KOPT-K1 (cell line): ENCODE data around the gene GOLGB1.
A peak's percentile ranks its signal among the peaks of the same experiment; 100 is the strongest.
"Not testable (repeated sequence)": the region's sequence is repeated elsewhere in the genome, so short reads cannot be mapped to it uniquely, and the experiment has no call there.

Experiments used
- H3K27ac ChIP-seq: fragments of 200-600 bp; sonication (generic); 2 replicates; pipeline ENCODE4 v1.5.1; 2016; ENCODE audit warnings: antibody characterized with exemption, mild to moderate bottlenecking, low read depth, low read length; ENCODE audit not compliant: poor library complexity, severe bottlenecking
- H3K36me3 ChIP-seq: fragments of 200-600 bp; sonication (generic); 2 replicates; pipeline ENCODE4 v1.5.1; 2017; ENCODE audit warnings: antibody characterized with exemption, mild to moderate bottlenecking, low read length, moderate library complexity; ENCODE audit not compliant: insufficient read depth
- H3K9me3 ChIP-seq: fragments of 200-600 bp; sonication (generic); 2 replicates; pipeline ENCODE4 v1.5.1; 2017; ENCODE audit warnings: antibody characterized with exemption, low read length, mild to moderate bottlenecking; ENCODE audit not compliant: insufficient read depth, poor library complexity, severe bottlenecking

GOLGB1 gene, protein sequence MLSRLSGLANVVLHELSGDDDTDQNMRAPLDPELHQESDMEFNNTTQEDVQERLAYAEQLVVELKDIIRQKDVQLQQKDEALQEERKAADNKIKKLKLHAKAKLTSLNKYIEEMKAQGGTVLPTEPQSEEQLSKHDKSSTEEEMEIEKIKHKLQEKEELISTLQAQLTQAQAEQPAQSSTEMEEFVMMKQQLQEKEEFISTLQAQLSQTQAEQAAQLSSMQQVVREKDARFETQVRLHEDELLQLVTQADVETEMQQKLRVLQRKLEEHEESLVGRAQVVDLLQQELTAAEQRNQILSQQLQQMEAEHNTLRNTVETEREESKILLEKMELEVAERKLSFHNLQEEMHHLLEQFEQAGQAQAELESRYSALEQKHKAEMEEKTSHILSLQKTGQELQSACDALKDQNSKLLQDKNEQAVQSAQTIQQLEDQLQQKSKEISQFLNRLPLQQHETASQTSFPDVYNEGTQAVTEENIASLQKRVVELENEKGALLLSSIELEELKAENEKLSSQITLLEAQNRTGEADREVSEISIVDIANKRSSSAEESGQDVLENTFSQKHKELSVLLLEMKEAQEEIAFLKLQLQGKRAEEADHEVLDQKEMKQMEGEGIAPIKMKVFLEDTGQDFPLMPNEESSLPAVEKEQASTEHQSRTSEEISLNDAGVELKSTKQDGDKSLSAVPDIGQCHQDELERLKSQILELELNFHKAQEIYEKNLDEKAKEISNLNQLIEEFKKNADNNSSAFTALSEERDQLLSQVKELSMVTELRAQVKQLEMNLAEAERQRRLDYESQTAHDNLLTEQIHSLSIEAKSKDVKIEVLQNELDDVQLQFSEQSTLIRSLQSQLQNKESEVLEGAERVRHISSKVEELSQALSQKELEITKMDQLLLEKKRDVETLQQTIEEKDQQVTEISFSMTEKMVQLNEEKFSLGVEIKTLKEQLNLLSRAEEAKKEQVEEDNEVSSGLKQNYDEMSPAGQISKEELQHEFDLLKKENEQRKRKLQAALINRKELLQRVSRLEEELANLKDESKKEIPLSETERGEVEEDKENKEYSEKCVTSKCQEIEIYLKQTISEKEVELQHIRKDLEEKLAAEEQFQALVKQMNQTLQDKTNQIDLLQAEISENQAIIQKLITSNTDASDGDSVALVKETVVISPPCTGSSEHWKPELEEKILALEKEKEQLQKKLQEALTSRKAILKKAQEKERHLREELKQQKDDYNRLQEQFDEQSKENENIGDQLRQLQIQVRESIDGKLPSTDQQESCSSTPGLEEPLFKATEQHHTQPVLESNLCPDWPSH (N-terminal part only)

GRCh38 chr3:121749276-121750086 lies at the start of gene GOLGB1:
Gene GOLGB1 (minus strand): TSS chr3:121749741. CDS start chr3:121730971, 18,770 bp downstream.
- peak within 1 kb of the TSS; percentile 63 for H3K27ac ChIP-seq
- H3K36me3 ChIP-seq: no peaks in the 10 kb centered on the region
- H3K9me3 ChIP-seq: no peaks in the 10 kb centered on the region

- Histone ChIP-seq H3K36me3 (peaks cover 96% of the 10 kb centered on the region), H3K9me3 (no peaks in the 10 kb centered on the region), H3K27ac (no peak overlapping the region)
Observed at GRCh38 chr3:121796970-121797369, 47.4 kb upstream of the GOLGB1 start.

DNA sequence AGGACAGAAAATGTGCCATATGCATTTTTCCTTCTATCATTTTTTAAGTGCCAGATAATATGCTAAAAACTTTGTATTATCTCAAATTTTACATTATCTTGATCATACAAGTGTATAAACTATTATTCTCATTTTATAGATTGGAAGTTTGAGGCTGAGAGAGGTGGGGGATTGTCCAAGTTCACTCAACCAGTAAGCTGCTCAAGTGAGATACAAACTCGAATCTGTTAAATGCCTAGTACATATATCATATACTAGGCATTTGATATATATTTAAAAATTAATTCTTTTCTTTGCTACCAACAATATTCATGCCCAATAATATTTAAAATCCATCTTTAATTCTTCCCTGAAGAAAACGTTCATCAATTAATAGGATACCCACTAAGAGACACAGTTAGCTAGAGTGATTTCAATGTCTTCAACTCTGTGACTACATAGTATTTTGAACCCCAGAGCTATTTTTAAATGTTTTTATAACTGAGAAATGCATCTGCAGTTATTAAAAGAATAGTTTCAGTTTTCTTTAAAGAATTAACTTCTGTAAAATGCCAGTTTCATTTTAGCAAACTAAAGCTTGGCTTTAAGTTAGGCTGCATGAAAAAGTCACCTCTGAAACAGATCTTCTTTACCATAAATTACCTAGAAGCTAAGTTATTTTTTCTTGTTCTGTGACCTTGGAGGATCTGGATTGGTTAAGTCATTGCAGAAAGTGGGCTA lies 44.9 kb upstream of the GOLGB1 start:
- H3K36me3 ChIP-seq: peaks cover 97% of the 10 kb centered on the region
- H3K27ac ChIP-seq: no peak overlapping the region

GRCh38 chr3:121793078-121793477 lies 43.5 kb upstream of the GOLGB1 start:
- Histone ChIP-seq H3K9me3 (no peaks in the 10 kb centered on the region), H3K27ac (no peak overlapping the region), H3K36me3 (peaks cover 97% of the 10 kb centered on the region)

More for the DNA sequence above, 44.9 kb upstream of the GOLGB1 start:
- no peaks in the 10 kb centered on the region for H3K9me3 ChIP-seq

DNA sequence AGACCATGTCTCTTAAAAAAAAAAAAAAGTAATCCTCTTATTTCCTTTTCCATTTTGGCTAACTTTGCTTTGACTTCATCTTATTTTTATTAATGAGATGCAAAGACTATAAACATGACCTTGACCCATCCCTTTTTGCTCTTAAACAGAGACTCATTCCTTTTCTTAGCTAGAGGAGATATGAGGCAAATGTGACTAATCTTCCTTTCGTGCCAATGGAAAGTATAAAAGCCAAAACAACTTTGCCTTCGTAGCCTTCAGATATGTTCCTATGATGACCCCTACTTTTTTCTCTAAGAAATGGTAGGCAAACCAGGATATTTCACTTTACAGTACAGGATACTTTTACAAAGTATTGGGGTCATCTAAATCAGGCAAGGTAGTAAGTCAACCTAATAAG lies 36.9 kb upstream of the GOLGB1 start:
- Histone ChIP-seq H3K36me3 (peaks cover 99% of the 10 kb centered on the region), H3K9me3 (no peaks in the 10 kb centered on the region), H3K27ac (no peak overlapping the region)

DNA sequence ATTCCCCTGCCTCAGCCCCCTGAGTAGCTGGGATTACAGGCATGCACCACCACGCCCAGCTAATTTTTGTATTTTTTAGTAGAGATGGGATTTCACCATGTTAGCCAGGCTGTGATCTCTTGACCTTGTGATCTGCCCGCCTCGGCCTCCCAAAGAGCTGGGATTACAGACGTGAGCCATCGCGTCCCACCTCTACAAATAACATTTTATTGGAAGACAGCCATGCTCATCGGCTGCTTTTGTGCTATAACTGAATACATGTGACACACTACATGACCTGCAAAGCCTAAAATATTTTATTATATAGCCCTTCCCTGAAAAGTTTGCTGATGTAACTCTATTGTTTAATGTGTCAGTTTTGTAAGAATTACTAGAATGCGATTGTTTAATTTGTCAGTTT lies 33.2 kb upstream of the GOLGB1 start:
- not testable (repeated sequence) for H3K9me3 ChIP-seq, H3K27ac ChIP-seq
- peaks cover 100% of the 10 kb centered on the region for H3K36me3 ChIP-seq

DNA sequence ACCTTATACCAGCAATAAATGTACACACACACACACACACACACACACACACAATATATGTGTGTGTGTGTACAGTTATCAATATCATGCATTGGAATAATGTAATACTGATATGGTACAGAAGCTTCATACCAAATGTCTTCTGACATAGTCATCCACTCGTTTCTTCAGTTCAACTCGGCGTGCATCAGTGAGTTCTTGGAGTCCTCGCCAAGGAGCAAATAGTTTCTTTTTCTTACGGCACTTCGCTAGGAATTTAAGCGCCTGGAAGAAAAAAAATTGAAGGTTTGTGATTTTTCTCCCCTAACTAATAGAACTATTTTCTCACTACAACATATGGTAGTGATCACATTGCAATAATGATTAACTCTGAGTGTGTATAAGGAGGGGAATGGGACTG lies 32.1 kb upstream of the GOLGB1 start:
- H3K27ac ChIP-seq: no peak overlapping the region
- H3K36me3 ChIP-seq: peaks cover 100% of the 10 kb centered on the region
- no peaks in the 10 kb centered on the region for H3K9me3 ChIP-seq

DNA sequence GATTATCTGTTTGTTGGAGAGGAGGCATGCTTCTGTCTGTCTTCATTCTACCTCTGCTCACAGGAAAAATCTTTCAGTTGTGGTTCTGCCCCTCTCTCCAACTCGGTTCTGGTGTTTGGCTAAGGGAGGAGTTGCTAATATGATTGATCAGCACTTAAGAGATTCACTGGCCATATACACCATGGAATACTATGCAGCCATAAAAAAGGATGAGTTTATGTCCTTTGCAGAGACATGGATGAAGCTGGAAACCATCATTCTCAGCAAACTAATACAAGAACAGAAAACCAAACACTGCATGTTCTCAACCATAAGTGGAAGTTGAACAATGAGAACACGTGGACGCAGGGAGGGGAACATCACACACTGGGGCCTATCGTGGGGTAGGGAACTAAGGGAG lies 25.6 kb upstream of the GOLGB1 start:
- H3K9me3 ChIP-seq, H3K27ac ChIP-seq: not testable (repeated sequence)
- peaks cover 100% of the 10 kb centered on the region for H3K36me3 ChIP-seq

DNA sequence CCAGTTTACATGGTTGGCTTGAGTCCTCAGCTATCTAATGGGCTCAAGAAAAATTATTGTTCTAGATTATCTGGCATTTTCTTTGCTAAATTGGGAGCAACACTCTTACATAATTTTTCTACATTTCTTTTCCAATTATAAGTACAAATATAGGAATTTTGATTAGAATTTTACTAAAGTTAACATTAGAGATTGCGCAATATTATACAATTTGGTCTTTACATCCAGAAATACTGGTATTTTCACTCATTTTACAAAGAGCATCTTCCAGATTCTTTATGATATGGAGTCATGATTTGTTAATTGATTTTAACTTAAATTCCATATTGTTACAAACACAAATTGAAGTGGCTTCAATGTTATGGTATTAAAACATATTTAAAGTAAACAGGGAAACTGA lies 19.7 kb upstream of the GOLGB1 start:
- Histone ChIP-seq H3K9me3 (no peaks in the 10 kb centered on the region), H3K27ac (no peak overlapping the region), H3K36me3 (peaks cover 77% of the 10 kb centered on the region)

DNA sequence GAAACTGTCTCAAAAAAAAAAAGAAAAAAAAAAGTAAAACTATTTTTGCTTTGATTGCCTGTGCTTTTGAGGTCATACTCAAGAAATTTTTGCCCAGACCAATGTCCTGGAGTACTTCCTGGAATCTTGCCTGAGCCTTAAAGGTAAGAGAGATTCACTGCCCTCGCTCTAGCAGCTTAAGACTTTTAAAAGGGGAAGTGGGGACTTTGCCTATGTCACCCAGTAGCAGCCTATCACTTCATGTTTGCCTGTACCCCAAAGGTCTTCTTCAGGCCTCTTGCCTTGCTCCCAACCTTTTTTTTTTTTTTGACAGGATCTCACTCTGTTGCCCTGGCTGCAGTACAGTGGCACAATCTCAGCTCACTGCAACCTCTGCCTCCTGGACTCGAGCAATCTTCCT lies 18.9 kb upstream of the GOLGB1 start:
- H3K27ac ChIP-seq: no peak overlapping the region
- peaks cover 69% of the 10 kb centered on the region for H3K36me3 ChIP-seq
- H3K9me3 ChIP-seq: no peaks in the 10 kb centered on the region

- H3K36me3 ChIP-seq: no peaks in the 10 kb centered on the region
Observed at GRCh38 chr3:121759541-121760202, 10.1 kb upstream of the GOLGB1 start.

DNA sequence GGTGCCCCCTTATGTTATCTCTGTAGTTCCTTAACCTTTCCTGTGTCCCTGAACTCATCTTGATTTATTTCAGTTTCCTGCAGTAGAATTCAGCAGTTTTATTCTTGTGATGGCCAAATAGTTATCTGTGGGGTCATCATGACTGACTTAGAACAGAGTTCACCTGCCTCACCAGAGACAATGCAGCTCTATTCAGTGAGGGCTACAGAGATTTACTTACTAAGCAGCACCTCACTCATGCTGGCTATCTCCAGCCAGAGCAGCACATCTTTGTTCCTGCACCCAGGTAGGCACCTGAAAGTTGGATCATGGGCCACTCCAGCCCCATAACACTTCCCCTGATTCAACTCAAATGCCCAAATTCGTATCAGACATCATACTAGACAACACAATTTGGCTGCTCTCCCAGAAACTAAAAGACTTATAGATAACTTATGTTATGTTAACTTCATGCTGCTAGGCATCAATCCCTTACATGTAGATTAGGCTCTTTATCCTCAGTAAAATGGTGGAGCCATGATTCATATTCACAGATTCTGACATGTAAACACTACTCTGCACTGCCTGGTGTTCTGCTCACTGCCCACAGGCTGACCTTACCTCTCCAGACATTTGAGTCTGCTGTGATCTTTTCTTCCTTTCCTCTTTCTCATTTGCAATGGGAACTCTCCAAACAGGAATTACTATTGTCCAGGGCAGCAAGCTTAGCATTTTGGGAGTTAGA lies 9.3 kb upstream of the GOLGB1 start:
- H3K9me3 ChIP-seq: no peaks in the 10 kb centered on the region
- no peaks in the 10 kb centered on the region for H3K36me3 ChIP-seq
- no peak overlapping the region for H3K27ac ChIP-seq

More at GRCh38 chr3:121759541-121760202, 10.1 kb upstream of the GOLGB1 start:
- H3K9me3 ChIP-seq: no peaks in the 10 kb centered on the region
- no peak overlapping the region for H3K27ac ChIP-seq
